OCI-LY7 (cell line): ENCODE results near the gene GPR137B.

Source experiments
- EZH2phosphoT487 ChIP-seq: fragments of 200-600 bp; sonication (generic); IDR thresholded peaks from 2 replicates; pipeline ENCODE4 v1.6.1; 2018; ENCODE audit warnings: low read depth, borderline replicate concordance, mild to moderate bottlenecking, mixed run types, antibody characterized with exemption, low read length, moderate library complexity, mixed read lengths
- TF ChIP-seq, protein P1 (sequence below): fragments of 200-600 bp; sonication (generic); conservative IDR thresholded peaks from 2 replicates; pipeline ENCODE4 v1.5.1; 2014; ENCODE audit warnings: mild to moderate bottlenecking, antibody characterized with exemption, low read length, moderate library complexity, mixed read lengths

DNA sequence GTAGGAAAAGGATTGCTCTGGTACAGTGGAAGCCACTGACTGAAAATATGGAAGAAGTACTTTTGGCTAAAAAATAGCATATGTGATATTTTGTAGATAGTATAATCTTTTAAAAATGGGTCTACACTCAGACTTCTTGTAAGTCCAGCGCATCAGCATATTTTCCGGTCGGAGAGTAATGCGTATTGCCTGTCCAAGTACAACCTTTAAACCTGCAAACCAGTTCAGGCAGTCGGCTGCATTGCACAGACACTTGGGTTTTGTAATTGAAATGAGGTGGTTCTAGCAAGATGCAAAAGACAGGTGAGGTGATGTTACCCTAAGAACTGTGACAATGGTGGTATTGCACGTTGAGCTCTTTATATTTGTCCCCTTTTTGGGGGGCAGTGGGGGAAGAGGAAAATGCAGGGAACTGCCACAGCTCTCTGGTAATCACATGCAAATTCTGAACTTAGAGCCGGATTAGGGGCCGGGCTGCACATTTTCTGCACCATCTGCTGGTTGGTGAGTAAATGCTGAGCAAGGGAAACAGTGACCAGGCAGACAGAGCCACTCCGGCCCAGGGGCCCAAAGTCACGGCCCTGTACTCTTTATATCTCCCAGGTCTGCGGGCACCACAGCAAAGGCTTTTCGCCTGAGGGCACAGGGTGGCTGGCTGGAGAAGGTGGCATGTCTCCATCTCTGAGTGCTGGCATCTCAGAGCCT is 2.3 kb downstream of the GPR137B start:
- TF ChIP-seq, protein P1, sequence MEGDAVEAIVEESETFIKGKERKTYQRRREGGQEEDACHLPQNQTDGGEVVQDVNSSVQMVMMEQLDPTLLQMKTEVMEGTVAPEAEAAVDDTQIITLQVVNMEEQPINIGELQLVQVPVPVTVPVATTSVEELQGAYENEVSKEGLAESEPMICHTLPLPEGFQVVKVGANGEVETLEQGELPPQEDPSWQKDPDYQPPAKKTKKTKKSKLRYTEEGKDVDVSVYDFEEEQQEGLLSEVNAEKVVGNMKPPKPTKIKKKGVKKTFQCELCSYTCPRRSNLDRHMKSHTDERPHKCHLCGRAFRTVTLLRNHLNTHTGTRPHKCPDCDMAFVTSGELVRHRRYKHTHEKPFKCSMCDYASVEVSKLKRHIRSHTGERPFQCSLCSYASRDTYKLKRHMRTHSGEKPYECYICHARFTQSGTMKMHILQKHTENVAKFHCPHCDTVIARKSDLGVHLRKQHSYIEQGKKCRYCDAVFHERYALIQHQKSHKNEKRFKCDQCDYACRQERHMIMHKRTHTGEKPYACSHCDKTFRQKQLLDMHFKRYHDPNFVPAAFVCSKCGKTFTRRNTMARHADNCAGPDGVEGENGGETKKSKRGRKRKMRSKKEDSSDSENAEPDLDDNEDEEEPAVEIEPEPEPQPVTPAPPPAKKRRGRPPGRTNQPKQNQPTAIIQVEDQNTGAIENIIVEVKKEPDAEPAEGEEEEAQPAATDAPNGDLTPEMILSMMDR: 0 out of 2 replicates have a peak, but pooled peaks have one; percentile 29
- no peak for TF ChIP-seq EZH2phosphoT487
